IPS-NIHi7 (cell line): Measurements from ENCODE around the gene ZWILCH.
"Not testable (repeated sequence)": the region's sequence is repeated elsewhere in the genome, so short reads cannot be mapped to it uniquely, and the experiment has no call there.

ENCODE experiments used
- DNase-seq: peaks from one replicate; pipeline ENCODE4 v3.0.0; 2012; ENCODE audit warnings: mixed read lengths; ENCODE audit errors: extremely low spot score

Gene ZWILCH

DNA sequence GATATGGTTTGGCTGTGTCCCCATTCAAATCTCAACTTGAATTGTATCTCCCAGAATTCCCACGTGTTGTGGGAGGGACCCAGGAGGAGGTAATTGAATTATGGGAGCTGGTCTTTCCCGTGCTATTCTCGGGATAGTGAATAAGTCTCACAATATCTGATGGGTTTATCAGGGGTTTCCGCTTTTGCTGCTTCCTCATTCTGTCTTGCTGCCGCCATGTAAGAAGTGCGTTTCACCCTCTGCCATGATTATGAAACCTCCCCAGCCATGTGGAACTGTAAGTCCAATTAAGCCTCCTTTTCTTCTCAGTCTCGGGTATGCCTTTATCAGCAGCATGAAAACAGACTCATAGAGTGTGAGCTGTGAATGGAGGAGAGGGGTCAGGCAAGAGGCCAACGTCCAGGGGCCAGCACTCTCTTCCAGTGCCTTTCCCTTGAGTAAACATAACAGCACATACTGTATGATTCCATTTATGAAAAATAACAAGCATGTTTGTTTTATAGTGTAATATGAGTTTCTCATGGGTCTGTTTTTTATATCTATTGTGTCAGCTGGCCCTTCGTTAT is 76.9 kb downstream of the ZWILCH start:
- no peak for DNase-seq

- no peak for DNase-seq
These were observed 81.2 kb downstream of the ZWILCH start for GRCh38 chr15:66586155-66586976.

DNA sequence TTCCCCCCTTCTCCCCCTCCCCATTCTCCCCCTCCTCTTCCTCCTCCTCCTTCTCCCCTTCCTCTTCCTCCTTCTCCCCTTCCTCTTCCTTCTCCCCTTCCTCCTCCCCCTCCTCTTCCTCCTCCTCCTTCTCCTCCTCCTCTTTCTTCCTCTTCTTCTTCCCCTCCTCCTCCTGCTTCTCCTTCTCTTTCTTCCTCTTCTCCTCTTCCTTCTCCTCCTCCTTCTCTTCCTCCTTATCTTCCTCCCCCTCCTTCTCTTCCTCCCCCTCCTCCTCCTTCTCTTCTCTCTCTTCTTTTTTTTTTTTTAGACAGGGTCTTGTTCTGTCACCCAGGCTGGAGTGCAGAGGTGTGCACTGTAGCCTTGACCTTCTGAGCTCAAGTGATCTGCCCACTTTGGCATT is 81.9 kb downstream of the ZWILCH start:
- no peak for DNase-seq

GRCh38 chr15:66587749-66588148 is 82.6 kb downstream of the ZWILCH start:
- no peak for DNase-seq

DNA sequence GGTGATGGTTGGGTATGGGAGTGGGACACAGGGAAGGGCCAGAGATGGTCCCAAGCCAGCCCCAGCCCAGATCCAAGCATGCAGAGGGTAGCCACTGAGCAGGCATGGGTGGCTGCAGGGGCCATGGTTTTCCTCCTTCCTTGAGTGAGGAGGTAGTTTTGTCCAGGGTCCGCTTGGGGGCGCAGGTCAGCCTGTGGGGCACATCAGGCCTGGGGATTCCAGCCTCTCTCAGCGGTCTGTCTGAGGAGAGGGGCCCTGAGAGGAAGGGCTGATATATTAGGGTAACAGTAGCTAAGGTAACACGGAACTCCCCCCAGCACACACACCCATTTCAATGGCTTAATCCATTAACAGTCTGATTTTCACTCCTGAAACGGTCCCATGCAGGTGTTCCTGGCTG is 83.4 kb downstream of the ZWILCH start:
- DNase-seq = peak; percentile 80

DNA sequence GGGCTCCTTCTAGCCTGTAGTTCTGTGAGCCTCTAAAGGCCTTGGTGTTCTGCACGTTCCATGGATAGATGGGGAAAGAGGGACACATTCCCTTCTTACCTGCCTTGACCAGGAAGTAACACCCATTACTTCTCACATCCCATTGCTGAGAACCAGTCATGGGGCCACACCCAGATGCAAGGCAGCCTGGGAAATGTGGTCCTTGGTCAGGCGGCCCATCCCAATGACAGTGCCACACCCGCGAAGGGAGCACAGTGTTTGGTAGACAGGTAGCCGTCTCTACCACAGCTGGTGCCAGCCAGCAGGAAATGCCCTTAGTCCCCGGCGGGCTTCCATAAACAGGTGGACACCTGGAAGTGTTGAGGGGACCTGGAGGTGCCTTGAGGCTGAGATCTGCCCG is 83.8 kb downstream of the ZWILCH start:
- peak; percentile 61 for DNase-seq

DNA sequence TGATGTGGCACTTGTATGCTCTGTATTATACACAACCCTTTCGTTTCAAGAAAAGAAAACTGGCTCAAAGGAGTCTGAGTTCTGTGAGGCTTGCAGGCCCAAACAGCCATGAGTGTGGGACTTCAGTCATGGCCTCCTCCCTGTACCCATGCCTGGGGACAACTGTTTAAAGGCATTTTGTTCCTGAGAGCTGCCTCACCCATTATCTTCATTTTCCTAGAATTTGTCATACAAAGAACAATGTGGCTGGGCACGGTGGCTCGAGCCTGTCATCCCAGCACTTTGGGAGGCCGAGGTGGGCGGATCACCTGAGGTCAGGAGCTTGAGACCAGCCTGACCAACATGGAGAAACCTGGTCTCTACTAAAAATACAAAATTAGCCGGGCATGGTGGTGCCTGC is 84.3 kb downstream of the ZWILCH start:
- DNase-seq = not testable (repeated sequence)

DNA sequence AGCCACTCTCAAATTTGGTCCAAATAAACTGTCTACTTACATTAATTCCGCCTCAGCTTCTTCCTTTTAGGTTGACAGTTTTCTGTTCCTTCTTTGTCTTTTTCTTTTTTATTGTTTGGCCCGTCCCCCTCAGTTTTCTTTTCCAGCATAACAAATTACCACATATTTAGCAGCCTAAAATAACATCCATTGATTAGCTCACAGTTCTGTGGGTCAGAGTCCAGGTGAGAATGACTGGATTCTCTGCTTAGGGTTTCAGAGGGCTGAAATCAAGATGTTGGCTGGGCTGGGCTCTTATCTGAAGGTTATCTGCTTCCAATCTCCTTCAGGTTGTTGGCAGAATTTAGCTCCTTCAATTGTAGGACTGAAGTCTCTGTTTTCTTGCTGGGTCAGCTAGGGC is 85.3 kb downstream of the ZWILCH start:
- DNase-seq = no peak

DNA sequence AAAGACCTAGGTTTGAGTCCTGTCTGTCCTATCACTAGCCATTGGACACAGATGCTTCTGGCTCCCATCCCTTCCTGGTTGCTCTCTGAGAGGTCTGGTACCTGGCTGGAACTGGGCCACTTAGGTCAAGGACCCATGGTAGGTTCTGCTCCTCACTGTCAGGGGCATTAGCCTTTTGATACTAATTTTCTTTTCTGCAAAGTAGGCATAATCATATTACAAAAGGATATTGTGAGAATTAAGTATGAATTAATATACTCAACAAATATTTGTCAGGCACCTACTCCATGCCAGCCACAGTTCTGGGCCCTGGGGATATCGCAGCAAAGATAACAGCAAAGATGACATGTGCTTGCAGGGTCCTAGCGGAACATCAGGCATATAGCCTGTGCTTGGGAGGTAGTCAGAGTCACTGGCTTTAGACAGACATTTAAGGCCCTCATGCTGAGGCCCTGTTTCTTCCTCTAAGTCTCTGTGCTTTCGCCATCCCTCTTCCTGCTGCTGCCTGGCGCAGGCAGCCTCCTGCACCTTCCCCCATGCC is 86.3 kb downstream of the ZWILCH start:
- DNase-seq = no peak

DNA sequence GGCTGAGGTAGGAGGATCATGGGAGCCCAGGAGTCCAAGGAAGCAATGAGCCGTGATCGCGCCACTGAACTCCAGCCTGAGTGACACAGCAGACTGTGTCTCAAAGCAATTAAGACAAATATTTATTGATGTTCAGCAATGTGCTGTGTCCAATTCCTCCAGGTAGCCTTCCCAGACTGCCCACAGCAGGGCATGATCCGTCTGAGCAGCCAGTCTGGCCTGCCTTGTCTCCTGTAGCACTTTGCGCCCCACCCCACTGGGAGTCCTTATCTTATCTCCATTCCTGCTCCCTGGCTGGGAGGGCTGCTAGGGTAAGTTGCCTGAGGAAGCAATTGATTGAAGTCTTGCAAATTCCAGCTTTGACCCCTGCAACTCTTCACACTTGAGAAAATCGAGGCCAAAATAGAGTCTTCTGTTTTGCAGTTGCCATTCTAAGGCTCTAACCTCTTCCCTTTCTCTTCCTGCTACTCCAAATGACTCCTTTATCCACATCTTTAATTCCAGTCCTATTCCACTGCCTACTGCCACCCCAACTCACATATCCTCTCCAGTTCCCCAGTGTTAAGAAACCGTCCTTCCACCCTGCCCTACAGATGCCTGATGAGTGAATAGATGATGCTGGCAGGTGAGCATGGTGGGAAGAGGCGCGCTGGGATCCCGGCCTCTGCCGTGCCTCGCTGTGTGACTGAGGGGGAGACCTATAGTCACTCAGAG is 87.5 kb downstream of the ZWILCH start:
- DNase-seq = peak; percentile 52

GRCh38 chr15:66593219-66593780 is 88.2 kb downstream of the ZWILCH start:
- no peak for DNase-seq

DNA sequence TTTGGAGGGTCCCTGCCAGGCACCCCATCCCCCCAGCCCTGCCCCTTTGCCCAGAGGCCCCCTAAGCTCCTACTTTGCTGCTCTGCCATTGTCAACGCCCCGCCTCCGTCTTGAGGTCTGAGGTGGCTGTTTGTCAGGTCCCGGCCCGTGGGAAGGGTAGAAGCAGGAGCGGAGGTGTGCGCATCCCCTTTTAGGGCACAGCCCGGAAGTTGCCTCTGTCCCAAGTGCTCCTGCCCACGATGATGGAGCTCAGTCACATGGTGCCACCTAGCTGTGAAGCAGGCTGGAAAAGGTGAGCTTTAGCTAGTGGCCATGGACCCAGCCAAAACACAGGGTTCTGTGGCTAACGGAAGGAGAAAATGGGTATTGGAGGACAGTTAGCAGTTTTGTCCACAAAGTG is 89.2 kb downstream of the ZWILCH start:
- DNase-seq = peak; percentile 51

DNA sequence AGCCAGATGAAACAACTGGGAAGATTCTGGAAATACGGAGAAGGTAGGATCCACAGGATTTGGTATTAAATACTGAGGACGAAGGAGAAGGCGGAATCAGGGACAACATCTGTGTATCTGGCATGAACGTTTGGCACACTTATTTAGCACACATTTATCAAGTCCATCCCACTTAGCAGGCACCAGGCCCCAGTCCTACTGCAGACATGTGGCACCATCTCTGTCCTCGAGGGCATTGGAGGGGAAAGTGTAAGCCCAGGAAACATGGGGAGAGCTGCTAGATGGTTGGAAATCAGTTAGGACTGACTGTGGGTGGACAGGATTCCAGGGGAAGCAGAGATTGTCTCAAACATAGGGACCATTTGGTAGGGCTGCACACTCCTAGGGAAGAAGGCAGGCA is 89.7 kb downstream of the ZWILCH start:
- no peak for DNase-seq

DNA sequence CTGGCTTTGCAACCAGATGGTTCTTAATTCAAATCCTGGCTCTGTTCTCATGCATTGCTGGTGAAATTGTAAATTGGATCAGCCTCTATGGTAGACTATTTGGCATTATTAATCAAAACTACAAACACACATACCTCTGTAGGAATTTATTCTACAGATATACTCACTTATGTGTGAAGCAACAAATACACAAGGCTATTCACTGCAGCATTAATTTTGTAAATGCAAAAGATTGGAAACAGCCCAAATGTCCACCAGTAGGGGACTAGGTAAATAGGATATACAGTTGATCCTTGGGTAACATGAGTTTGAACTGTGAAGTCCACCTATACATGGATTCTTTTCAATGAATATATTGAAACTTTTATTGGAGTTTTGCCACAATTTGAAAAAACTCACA is 90.2 kb downstream of the ZWILCH start:
- no peak for DNase-seq

GRCh38 chr15:66595931-66596545 is 90.9 kb downstream of the ZWILCH start:
- DNase-seq = no peak

DNA sequence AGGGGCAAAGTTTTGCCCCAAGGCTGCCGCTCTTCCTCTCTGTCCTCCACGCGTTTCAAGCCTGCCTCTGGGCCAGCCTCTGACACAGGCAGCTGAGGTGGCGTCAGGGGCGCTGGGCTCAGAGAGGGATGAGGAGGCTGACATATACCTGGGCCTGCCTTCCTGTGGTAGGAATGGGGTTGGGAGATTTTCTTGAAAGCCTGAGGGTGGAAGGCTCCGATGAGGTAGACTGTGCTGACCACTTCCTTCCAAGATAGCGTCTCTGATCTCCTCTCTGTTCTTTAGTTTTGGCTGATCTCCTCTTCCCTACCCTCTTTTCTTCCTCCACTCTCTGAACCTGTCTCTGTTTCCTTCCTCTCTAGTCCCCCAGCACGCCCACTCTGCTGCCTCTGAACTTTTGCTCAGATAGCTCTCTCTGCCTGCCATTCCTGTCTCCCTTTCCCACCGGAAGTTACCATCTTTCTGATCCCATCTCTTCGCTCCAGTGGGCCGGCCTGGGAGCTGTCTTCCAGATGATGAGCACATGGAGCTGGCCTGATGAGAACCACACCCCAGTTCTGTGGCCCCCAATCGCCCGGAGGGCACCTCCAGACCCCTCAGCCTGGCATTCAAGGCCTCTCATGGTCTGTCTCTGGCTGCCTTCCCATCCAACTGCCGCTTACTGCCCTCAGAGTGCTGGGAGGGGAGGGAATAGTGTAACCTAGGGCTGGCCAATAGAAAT is 93.1 kb downstream of the ZWILCH start:
- DNase-seq = no peak
